A673 (cell line): Measurements from ENCODE around the gene BAG2. TPM values are rescaled to one million over a fixed set of nuclear protein-coding genes. Genes with fewer than 3 reads are reported as not detected.

ENCODE experiments used
- BruUV-seq: library from RNA; stranded (reverse); fragments of 400-500 nt; replicated peaks from 2 replicates; lab custom pipeline; 2021; lab: Mats Ljungman, UMichigan
- CTCF ChIA-PET: fragments of 300-600 bp; sonication (Branson Sonifier 250); formaldehyde crosslinking; loops from one replicate; lab custom pipeline; 2022; ENCODE audit warnings: antibody characterized with exemption; lab: Charles Lee
- POLR2A ChIA-PET: fragments of 300-600 bp; sonication (Branson Sonifier 250); formaldehyde crosslinking; loops from one replicate; lab custom pipeline; 2022; ENCODE audit warnings: antibody characterized with exemption; ENCODE audit not compliant: low non-redundant PET; lab: Charles Lee
- DNase-seq: peaks from one replicate; pipeline ENCODE4 v3.0.0-alpha.2; 2015; ENCODE audit warnings: low spot score
- H3K27ac ChIP-seq: fragments of 200-600 bp; sonication (generic); 2 replicates; pipeline ENCODE4 v1.5.1; 2016; ENCODE audit warnings: mixed run types, low read depth, mild to moderate bottlenecking, mixed read lengths, antibody characterized with exemption, low read length; ENCODE audit not compliant: poor library complexity, severe bottlenecking
- H3K27me3 ChIP-seq: fragments of 200-600 bp; sonication (generic); replicated peaks from 2 replicates; pipeline ENCODE4 v1.6.1; 2017; ENCODE audit warnings: mixed run types, low read depth, mild to moderate bottlenecking, mixed read lengths, antibody characterized with exemption, low read length; ENCODE audit not compliant: insufficient read depth, poor library complexity
- H3K36me3 ChIP-seq: fragments of 200-600 bp; sonication (generic); 2 replicates; pipeline ENCODE4 v1.6.1; 2016; ENCODE audit warnings: mixed run types, mild to moderate bottlenecking, mixed read lengths, antibody characterized with exemption, low read length; ENCODE audit not compliant: insufficient read depth, poor library complexity, severe bottlenecking
- H3K4me1 ChIP-seq: fragments of 200-600 bp; sonication (generic); 2 replicates; pipeline ENCODE4 v1.6.1; 2017; ENCODE audit warnings: mixed run types, mild to moderate bottlenecking, mixed read lengths, antibody characterized with exemption, low read length; ENCODE audit not compliant: insufficient read depth, poor library complexity, severe bottlenecking
- H3K4me3 ChIP-seq: fragments of 200-600 bp; sonication (generic); 2 replicates; pipeline ENCODE4 v1.5.1; 2016; ENCODE audit warnings: low read depth, mixed run types, mild to moderate bottlenecking, mixed read lengths, low read length; ENCODE audit not compliant: poor library complexity, severe bottlenecking
- H3K9me3 ChIP-seq: fragments of 200-600 bp; sonication (generic); 2 replicates; pipeline ENCODE4 v1.6.1; 2016; ENCODE audit warnings: mixed run types, low read depth, mild to moderate bottlenecking, mixed read lengths, antibody characterized with exemption, low read length; ENCODE audit not compliant: poor library complexity, severe bottlenecking
- CTCF ChIP-seq: fragments of 300-800, 200-600 bp; sonication (generic); conservative IDR thresholded peaks from 2 replicates; pipeline ENCODE4 v1.5.1; 2017; ENCODE audit warnings: low read depth, mild to moderate bottlenecking, antibody characterized with exemption, low read length, moderate library complexity, mixed read lengths
- EZH2 ChIP-seq: fragments of 200-600 bp; sonication (generic); IDR thresholded peaks from 2 replicates; pipeline ENCODE4 v1.6.1; 2017; ENCODE audit warnings: borderline replicate concordance, low read depth, mild to moderate bottlenecking, mixed read lengths, antibody characterized with exemption, low read length; ENCODE audit not compliant: poor library complexity, severe bottlenecking
- intact Hi-C: fragments of 100-400 bp; cut with micrococcal nuclease; formaldehyde crosslinking; loops from one replicate; pipeline ENCODE4 v1.10.0; 2022; ENCODE audit not compliant: unreplicated experiment
- total RNA-seq: library from RNA; stranded (reverse); gene quantifications from 2 replicates; pipeline ENCODE4 v1.2.3, GENCODE V29; 2021

BAG2 gene
- total RNA-seq, 1 experiment from 2014 or later = 27.0 TPM

- TF ChIP-seq EZH2 = no peak
- TF ChIP-seq CTCF = no peak
- no peak for DNase-seq
- Histone ChIP-seq H3K36me3 (no peaks in the 10 kb centered on the region), H3K27me3 (no peaks in the 10 kb centered on the region), H3K27ac (no peak overlapping the region), H3K4me3 (no peak overlapping the region), H3K4me1 (no peaks in the 10 kb centered on the region), H3K9me3 (no peaks in the 10 kb centered on the region)
- BruUV-seq = no TSS peak
- intact Hi-C loops = no loop called here
- ChIA-PET POLR2A (no interaction called here), CTCF (no interaction called here)
Measured at GRCh38 chr6:57207141-57207540, 35.0 kb downstream of the BAG2 start.

- Histone ChIP-seq H3K4me1 (no peaks in the 10 kb centered on the region), H3K4me3 (no peak overlapping the region), H3K27me3 (no peaks in the 10 kb centered on the region), H3K9me3 (no peaks in the 10 kb centered on the region), H3K27ac (no peak overlapping the region), H3K36me3 (no peaks in the 10 kb centered on the region)
- CTCF ChIA-PET = no interaction called here
- TF ChIP-seq EZH2 (no peak), CTCF (no peak)
- intact Hi-C loops = no loop called here
- no TSS peak for BruUV-seq
- no peak for DNase-seq
- POLR2A ChIA-PET = no interaction called here
Measured at GRCh38 chr6:57207872-57208271, 35.7 kb downstream of the BAG2 start.

- no peak overlapping the region for H3K27ac ChIP-seq
- no peaks in the 10 kb centered on the region for H3K4me1 ChIP-seq
- no peaks in the 10 kb centered on the region for H3K27me3 ChIP-seq
- POLR2A ChIA-PET = no interaction called here
- H3K36me3 ChIP-seq = no peaks in the 10 kb centered on the region
- no peak for DNase-seq
- CTCF ChIA-PET = no interaction called here
- BruUV-seq = no TSS peak
- intact Hi-C loops = no loop called here
- no peak overlapping the region for H3K4me3 ChIP-seq
- no peaks in the 10 kb centered on the region for H3K9me3 ChIP-seq
- no peak for TF ChIP-seq EZH2
- no peak for TF ChIP-seq CTCF
Measured at GRCh38 chr6:57209030-57209429, 36.9 kb downstream of the BAG2 start.
